ENCODE data around the gene C4A.
"Not testable (repeated sequence)": the region's sequence is repeated elsewhere in the genome, so short reads cannot be mapped to it uniquely, and the experiment has no call there.

The C4A gene

GRCh38 chr6:31981744-31982143 lies at the start of gene C4A:
Gene C4A (plus strand): TSS chr6:31982057. CDS start chr6:31982108, 51 bp downstream.
- DNase-seq, result not testable (repeated sequence)

DNA sequence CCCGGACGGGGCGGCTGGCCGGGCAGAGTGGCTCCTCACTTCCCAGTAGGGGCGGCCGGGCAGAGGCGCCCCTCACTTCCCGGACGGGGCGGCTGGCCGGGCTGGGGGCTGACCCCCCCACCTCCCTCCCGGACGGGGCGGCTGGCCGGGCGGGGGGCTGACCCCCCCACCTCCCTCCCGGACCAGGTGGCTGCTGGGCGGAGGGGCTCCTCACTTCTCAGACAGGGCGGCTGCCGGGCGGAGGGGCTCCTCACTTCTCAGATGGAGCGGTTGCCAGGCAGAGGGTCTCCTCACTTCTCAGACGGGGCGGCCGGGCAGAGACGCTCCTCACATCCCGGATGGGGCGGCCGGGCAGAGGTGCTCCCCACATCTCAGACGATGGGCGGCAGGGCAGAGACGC lies 49.7 kb upstream of the C4A start:
- not testable (repeated sequence) for DNase-seq

GRCh38 chr6:31933537-31933936 lies 48.3 kb upstream of the C4A start:
- DNase-seq, result no peak

GRCh38 chr6:31935021-31935420 lies 46.8 kb upstream of the C4A start:
- no peak for DNase-seq

DNA sequence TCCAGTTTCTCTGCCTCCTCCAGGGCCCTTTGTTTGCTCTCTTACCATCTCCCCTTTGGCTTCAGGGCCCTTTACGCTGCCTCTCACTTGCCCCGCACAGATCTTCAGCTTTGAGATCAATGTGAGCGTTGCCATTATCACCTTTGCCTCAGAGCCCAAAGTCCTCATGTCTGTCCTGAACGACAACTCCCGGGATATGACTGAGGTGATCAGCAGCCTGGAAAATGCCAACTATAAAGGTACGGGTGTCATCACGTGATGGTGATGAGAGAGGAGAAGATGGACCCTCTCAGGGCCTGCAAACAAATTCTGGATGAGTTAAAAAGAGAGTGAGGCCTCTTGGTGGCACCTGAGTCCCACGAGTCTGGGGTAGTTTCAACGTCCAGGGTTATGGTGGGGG lies 46.0 kb upstream of the C4A start:
- no peak for DNase-seq

DNA sequence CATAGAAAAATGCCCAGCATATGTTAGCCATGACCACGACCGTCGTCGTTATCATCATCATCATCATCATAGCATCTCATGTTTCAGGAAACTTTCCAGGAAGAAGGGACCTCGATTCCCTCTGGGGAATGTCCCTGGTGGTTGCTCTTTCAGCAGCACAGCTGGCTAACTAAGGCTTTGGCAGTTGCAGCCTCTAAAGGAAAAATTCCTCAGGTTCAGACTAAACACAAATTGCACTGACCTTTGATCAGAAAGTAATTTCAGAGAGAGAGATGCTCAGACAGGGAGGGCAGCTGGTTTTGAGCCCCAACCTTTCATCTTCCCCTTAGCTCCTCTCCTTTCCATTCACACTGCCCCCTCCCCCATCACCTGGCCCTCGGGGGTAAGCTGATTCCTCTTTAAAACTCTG lies 41.6 kb upstream of the C4A start:
- no peak for DNase-seq

DNA sequence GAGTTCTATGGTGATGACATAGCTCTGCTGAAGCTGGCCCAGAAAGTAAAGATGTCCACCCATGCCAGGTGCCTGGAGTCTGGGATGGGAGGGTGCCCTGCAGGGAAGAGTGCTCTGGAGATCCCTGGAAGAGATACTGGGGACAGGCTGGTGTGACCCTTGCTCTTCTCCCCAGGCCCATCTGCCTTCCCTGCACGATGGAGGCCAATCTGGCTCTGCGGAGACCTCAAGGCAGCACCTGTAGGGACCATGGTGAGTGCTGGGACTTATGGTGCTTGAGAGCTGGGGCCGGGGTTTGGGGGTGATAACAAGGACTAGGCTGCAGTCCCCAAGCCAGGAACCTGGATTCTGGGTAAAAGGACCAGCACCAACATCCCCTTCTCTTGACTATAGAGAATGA lies 38.1 kb upstream of the C4A start:
- DNase-seq, result no peak

- no peak for DNase-seq
Observed at GRCh38 chr6:31945154-31945506, 36.7 kb upstream of the C4A start.

DNA sequence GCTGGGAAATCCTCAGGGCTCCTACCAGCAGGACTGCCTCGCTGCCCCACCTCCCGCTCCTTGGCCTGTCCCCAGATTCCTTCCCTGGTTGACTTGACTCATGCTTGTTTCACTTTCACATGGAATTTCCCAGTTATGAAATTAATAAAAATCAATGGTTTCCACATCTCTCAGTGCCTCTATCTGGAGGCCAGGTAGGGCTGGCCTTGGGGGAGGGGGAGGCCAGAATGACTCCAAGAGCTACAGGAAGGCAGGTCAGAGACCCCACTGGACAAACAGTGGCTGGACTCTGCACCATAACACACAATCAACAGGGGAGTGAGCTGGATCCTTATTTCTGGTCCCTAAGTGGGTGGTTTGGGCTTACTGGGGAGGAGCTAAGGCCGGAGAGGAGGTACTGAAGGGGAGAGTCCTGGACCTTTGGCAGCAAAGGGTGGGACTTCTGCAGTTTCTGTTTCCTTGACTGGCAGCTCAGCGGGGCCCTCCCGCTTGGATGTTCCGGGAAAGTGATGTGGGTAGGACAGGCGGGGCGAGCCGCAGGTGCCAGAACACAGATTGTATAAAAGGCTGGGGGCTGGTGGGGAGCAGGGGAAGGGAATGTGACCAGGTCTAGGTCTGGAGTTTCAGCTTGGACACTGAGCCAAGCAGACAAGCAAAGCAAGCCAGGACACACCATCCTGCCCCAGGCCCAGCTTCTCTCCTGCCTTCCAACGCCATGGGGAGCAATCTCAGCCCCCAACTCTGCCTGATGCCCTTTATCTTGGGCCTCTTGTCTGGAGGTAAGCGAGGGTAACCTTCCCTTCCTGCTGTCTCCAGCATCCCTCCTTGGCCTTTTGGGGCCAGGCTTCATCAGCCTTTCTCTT lies 36.1 kb upstream of the C4A start, which contains the start of gene CFB:
TSS of gene CFB (plus strand) at position 589 of the 863 bp plus-strand sequence. CDS start at position 716, 127 bp downstream.
- no peak for DNase-seq

GRCh38 chr6:31946370-31946885 lies 35.4 kb upstream of the C4A start:
- DNase-seq, result no peak

DNA sequence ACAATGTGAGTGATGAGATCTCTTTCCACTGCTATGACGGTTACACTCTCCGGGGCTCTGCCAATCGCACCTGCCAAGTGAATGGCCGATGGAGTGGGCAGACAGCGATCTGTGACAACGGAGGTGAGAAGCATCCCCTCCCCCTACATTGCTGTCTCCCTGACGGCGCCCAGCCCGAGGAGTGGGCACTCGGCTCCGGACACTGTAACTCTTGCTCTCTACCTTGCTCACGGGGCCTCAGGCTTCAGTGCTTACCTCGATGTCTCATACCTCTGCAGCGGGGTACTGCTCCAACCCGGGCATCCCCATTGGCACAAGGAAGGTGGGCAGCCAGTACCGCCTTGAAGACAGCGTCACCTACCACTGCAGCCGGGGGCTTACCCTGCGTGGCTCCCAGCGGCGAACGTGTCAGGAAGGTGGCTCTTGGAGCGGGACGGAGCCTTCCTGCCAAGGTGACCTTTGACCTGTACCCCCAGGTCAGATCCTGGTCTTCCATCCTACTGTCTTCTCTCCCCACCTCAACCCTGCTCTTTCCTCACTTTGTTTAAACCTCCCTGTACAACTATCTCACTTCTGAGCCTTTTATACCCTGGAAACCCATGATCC lies 34.7 kb upstream of the C4A start:
- no peak for DNase-seq

- no peak for DNase-seq
Observed at GRCh38 chr6:31947864-31948263, 34.0 kb upstream of the C4A start.

DNA sequence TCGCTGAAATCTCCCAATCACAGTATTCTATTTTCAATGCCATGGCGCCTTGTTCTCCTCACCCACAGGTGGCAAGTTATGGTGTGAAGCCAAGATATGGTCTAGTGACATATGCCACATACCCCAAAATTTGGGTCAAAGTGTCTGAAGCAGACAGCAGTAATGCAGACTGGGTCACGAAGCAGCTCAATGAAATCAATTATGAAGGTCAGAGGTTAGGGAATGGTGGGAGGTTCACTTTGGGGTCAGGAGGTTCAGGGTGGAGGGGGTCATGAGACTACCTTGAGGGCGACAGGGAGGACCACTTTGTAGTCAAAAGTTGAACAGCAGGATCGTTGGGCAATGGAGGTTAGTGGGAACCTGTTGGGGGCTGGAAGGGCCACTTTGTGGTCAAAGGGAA lies 33.6 kb upstream of the C4A start:
- no peak for DNase-seq

DNA sequence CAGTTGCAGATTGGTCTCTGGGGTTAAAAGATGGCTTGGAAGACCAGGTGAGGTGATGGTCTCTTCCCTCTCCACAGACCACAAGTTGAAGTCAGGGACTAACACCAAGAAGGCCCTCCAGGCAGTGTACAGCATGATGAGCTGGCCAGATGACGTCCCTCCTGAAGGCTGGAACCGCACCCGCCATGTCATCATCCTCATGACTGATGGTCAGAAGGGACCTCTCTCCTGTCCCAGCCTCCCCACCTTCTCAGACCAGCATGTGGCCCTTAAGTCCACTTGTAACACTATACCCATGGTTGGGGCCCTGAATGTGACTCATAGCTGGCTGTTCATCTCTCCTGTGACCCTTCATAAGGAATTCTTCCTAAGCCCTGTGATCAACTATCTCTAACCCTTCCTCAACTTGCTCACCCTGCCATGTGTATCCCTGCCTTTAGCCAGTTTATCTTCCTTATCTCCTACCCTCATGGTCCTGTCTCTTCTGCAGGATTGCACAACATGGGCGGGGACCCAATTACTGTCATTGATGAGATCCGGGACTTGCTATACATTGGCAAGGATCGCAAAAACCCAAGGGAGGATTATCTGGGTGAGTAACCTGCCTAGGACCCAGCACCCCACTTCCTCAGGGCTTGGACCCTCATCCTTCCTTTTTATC lies 33.0 kb upstream of the C4A start:
- no peak for DNase-seq

DNA sequence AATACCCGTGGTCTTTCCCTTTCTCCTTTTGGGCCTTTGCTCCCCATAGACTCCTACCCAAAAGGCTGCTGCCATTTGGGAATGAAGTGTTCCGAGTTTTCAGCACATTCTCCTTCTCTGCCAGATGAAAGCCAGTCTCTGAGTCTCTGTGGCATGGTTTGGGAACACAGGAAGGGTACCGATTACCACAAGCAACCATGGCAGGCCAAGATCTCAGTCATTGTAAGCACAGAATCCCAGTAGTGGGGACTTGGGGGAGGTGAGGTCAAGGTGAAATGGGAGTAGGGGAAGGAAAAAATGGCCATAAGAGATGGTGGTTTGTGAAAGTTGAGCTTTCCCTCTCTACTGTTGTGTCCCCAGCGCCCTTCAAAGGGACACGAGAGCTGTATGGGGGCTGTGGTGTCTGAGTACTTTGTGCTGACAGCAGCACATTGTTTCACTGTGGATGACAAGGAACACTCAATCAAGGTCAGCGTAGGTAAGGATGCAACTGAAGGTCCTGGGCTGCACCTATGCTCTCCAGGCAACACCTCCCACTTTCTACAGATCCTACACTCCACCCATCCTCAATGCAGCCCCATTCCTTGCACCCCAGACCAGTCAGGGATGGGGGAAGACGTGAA lies 31.8 kb upstream of the C4A start:
- no peak for DNase-seq

GRCh38 chr6:31952140-31952805 lies 29.6 kb upstream of the C4A start:
- DNase-seq, result peak; percentile 68

- DNase-seq, result no peak
Observed at GRCh38 chr6:31952890-31953289, 29.0 kb upstream of the C4A start.

- no peak for DNase-seq
Observed at GRCh38 chr6:31954511-31954910, 27.3 kb upstream of the C4A start.

DNA sequence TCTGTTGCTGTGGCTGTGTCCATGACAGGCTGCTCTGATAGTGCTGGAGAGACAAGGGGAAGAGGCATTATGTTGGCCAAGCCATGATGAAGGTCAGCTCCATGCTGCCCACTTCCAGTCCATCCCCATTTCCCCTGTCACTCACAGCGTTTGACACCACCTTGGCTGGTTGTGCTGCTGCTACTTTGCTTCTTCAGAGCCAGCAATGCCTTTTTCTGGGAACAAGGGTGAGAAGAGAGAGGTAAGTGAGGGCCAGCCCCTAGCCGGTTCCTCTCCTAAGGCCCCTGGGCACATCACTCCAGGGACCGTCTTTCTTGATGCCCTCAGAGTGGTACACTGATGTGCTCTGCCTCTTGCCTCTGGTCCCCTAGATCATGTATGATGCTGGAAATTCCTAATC lies 25.1 kb upstream of the C4A start:
- DNase-seq, result no peak

GRCh38 chr6:31958412-31958740 lies 23.5 kb upstream of the C4A start:
- DNase-seq, result no peak

DNA sequence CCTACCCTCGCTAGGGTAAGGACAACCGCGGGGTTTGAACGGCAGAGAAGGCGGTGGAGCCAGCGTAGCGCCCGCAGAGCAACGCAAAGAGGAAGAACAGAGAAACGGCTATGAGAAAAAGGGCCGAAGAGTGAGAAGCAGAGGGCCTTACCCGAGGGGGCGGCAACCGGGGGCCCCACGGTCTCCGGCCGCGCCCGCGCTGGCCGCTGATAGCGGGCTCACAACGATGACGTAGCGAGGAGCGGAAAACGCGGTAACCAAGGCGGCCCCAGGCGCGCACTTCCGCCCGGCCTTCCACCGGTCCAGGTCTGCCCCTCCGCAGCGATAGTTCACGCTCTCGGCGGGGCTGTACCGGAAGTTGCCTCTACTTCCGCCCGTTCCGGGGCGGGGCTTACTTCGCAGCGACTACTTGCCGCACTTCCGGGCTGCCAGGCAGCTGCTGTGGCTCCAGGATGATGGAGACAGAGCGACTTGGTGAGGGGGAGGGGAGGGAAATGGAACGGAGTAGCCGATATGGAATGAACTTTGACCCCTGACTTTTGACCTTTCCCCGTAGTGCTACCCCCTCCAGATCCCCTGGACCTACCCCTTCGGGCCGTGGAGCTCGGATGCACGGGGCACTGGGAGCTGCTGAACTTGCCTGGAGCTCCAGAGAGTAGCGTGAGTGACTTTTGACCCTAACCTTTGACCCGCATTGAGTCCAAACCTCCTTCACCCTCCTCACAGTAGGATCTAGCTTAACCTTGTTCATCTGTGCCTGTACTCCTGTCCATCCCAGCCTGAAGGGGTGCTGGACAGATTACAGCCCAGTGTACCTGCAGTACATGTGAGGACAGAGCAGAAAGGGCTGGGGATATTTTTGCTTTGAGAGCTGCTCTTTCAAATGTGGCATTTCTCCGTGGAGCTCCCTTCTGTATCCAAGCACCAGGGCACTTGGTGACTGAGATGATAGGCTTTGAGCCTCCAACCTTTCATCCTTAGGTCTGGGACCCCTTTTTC lies 22.8 kb upstream of the C4A start, which contains the start of the genes NELFE and SKIC2:
TSS of gene NELFE (minus strand) at position 231 of the 999 bp plus-strand sequence. CDS start 525 bp downstream, outside the sequence.
TSS of gene SKIC2 (plus strand) at position 435 of the 999 bp plus-strand sequence. CDS start at position 453, 18 bp downstream.
- DNase-seq, result peak; percentile 99

All from activated CD8-positive, alpha-beta memory T cell treated with anti-CD3 and anti-CD28 coated beads, Interleukin-2, amount 50 U/mL, for 48 hours (primary cell).